ENCODE measurements around the gene AGER.
A peak's percentile ranks its signal among the peaks of the same experiment; 100 is the strongest.

Gene AGER

GRCh38 chr6:32184084-32184640 is at the start of gene AGER:
Gene AGER (minus strand): TSS chr6:32184253. CDS start chr6:32184222, 31 bp downstream.
- no peak for DNase-seq (ENCODE audit: low spot score)
- Histone ChIP-seq H3K4me3 (no peak within 1 kb of the TSS), H3K27ac (peak within 1 kb of the TSS; percentile 42 to 58)
- TF ChIP-seq, protein P1, sequence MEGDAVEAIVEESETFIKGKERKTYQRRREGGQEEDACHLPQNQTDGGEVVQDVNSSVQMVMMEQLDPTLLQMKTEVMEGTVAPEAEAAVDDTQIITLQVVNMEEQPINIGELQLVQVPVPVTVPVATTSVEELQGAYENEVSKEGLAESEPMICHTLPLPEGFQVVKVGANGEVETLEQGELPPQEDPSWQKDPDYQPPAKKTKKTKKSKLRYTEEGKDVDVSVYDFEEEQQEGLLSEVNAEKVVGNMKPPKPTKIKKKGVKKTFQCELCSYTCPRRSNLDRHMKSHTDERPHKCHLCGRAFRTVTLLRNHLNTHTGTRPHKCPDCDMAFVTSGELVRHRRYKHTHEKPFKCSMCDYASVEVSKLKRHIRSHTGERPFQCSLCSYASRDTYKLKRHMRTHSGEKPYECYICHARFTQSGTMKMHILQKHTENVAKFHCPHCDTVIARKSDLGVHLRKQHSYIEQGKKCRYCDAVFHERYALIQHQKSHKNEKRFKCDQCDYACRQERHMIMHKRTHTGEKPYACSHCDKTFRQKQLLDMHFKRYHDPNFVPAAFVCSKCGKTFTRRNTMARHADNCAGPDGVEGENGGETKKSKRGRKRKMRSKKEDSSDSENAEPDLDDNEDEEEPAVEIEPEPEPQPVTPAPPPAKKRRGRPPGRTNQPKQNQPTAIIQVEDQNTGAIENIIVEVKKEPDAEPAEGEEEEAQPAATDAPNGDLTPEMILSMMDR (IDR thresholded peaks at IDR 0.05): no peak

GRCh38 chr6:32226434-32226833 is 42.4 kb upstream of the AGER start:
- TF ChIP-seq, protein P1 (IDR thresholded peaks at IDR 0.05): no peak
- no peak for DNase-seq (ENCODE audit: low spot score)
- Histone ChIP-seq H3K27ac (no peak overlapping the region), H3K4me3 (no peak overlapping the region)

DNA sequence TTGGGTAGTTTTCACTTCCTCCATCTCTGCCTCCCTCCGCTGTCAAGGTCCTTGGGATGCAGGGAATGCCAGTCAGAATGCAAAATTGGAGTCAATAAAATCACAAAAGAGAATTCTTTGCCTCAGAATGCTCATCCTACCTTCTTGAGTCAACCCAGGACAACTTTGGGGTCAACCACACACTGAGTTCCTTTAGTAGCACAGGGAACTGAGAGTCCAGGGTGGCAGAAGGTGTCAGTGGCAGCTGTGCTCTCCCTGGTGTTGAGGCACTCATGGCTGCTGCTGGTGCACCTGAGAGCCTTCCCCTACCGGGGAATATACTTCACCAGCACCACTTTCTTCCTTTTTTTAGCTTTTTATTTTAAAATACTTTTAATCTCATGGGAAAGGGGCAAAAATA is 40.6 kb upstream of the AGER start:
- no peak for DNase-seq (ENCODE audit: low spot score)
- H3K27ac ChIP-seq: peak overlapping the region in 1 of 2 donors; percentile 72
- TF ChIP-seq, protein P1 (IDR thresholded peaks at IDR 0.05): no peak
- H3K4me3 ChIP-seq: no peak overlapping the region

DNA sequence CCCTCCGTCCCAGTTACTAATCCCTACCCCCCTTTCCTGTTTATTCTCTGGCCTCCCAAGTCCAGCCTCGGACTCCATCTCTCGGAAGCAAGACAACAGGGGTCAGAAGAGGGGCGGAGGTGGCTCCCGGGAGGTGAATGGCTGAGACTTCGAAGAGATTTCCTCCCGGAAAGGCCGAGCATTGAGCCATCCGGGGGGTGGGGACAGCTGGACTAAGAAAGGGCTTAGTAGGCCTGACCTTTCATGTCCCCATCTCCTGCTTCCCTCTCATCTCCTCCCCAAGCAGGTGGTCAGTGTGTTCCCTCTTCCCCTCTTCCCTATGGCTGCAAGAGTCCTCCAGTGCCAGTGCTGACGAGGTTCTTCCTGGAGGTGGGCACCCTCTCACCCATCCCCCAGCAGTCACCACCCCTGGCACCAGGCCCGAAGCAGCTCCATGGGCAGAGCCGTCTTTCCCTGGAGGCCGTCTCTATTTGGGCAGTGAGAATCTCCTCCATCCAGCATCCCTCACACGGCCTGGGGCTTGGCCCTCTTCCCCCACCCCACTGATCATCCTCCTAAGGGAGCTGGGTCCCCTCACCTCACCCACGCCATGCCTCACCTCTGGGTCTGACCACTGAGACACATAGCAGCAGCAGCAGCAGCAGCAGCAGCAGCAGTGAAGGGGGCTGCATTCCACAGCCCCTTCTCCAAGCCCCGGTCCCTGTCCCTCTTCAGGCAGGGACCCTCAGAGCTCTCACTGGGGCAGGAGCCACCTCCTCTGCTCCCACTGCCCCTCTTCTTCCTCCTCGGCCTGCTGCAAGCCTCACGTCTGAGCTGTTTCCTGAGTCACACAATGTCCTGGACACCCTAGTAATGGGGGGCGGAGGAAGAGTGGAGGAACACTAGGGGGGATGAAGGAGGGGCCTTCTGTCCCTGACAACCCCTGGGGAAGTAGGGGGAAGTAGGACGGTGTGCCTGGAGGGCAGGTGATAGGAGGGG is 39.5 kb upstream of the AGER start, which contains the start of gene NOTCH4:
Gene NOTCH4 (minus strand): TSS at position 810 of the 978 bp plus-strand sequence. CDS start 139 bp downstream, at position 671.
- Histone ChIP-seq H3K4me3 (peak within 1 kb of the TSS; percentile 54), H3K27ac (peak within 1 kb of the TSS in 1 of 2 donors; percentile 72)
- no peak for DNase-seq (ENCODE audit: low spot score)
- TF ChIP-seq, protein P1 (IDR thresholded peaks at IDR 0.05): no peak

DNA sequence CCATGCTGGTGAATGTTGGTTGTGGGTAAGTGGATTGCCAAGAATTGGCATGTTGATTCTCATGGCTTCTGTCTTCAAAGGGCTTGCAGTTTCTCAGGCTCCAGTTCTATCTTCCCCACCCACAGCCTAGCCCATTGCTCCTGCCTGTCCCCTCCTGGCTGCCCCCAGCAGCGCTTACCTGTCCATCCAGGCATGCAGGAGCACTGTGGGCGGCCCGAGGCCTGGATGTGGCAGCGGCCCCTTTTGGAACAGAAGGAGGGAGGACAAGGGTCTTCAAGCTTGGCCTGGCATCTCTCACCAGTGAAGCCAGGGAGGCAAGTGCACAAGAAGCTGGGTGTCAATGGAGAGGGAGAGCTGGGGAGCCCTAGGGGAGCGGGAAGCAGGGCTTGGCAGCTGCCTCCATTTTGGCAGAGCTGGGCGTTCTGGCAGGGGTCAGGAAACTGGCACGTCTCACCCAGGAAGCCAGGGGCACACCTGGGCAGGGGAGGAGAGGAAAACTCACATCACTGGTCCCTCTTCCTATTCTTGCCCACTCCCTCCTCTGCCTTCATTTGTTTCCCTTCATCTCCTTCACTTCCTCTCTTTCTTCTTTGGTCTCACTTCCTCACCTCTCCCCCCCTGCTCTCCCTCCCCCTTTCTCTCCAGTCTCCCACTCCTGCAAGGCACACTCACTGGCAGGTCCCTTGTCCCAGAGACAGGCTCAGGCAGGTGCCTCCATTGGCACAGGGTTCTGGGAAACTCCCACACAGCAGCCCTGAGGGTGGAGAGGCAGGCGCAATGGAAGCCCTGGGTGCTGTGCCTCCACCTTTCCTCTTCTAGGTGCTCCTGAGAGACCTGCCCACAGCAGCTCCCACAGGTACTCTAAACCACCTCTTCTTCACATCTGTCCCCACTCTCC is 38.5 kb upstream of the AGER start:
- Histone ChIP-seq H3K27ac (peak overlapping the region in 1 of 2 donors; percentile 72), H3K4me3 (peak overlapping the region; percentile 54)
- DNase-seq (ENCODE audit: low spot score): no peak
- TF ChIP-seq, protein P1 (IDR thresholded peaks at IDR 0.05): no peak

- no peak for DNase-seq (ENCODE audit: low spot score)
- Histone ChIP-seq H3K4me3 (no peak overlapping the region), H3K27ac (no peak overlapping the region)
- TF ChIP-seq, protein P1 (IDR thresholded peaks at IDR 0.05): no peak
Measured at GRCh38 chr6:32220021-32220420, 36.0 kb upstream of the AGER start.
